ENCODE measurements around the gene PCDH18.
"Not testable (repeated sequence)": the region's sequence is repeated elsewhere in the genome, so short reads cannot be mapped to it uniquely, and the experiment has no call there.

The PCDH18 gene

GRCh38 chr4:137496267-137496666 is 36.0 kb downstream of the PCDH18 start:
- not testable (repeated sequence) for H3K4me3 ChIP-seq (ENCODE audit: low read depth, low read length); H3K4me1 ChIP-seq (ENCODE audit: control insufficient read depth, insufficient read depth, low read length)

GRCh38 chr4:137495578-137495977 is 36.7 kb downstream of the PCDH18 start:
- H3K9me3 ChIP-seq (ENCODE audit: control insufficient read depth, insufficient read depth, low read length): no peaks in the 10 kb centered on the region
- H3K4me1 ChIP-seq (ENCODE audit: control insufficient read depth, insufficient read depth, low read length): no peaks in the 10 kb centered on the region
- no peaks in the 10 kb centered on the region for H3K36me3 ChIP-seq (ENCODE audit: control insufficient read depth, insufficient read depth, low read length)
- H3K27me3 ChIP-seq (ENCODE audit: control insufficient read depth, insufficient read depth, low read length): no peaks in the 10 kb centered on the region
- H3K9ac ChIP-seq (ENCODE audit: low read depth, low read length): no peak overlapping the region
- no peak overlapping the region for H3K4me3 ChIP-seq (ENCODE audit: low read depth, low read length)

More at GRCh38 chr4:137496267-137496666, 36.0 kb downstream of the PCDH18 start:
- H3K9ac ChIP-seq (ENCODE audit: low read depth, low read length); H3K9me3 ChIP-seq (ENCODE audit: control insufficient read depth, insufficient read depth, low read length); H3K27me3 ChIP-seq (ENCODE audit: control insufficient read depth, insufficient read depth, low read length); H3K36me3 ChIP-seq (ENCODE audit: control insufficient read depth, insufficient read depth, low read length): not testable (repeated sequence)

DNA sequence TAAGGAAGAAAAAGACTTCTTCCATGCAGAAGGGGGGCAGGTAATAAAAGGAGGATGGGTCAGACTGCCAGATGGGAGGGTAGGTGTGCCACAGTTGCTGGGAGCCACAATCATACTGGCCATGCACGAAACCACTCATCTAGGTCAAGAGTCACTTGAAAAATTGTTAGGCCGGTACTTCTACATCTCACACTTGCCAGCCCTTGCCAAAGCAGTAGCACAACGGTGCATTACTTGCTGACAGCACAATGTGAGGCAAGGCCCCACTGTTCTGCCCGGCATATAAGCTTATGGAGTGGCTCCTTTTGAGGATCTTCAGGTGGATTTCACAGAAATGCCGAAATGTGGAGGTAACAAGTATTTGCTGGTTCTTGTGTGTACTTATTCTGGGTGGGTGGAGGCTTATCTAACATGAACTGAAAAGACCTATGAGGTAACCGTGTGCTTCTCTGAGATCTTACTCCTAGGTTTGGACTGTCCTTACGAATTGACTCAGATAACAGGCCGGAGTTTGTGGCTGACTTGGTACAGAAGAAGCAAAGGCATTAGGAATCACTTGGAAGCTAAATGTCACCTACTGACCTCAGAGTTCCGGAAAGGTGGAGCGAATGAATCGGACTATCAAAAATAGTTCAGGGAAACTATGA is 48.9 kb downstream of the PCDH18 start:
- H3K36me3 ChIP-seq (ENCODE audit: control insufficient read depth, insufficient read depth, low read length); H3K4me1 ChIP-seq (ENCODE audit: control insufficient read depth, insufficient read depth, low read length); H3K9me3 ChIP-seq (ENCODE audit: control insufficient read depth, insufficient read depth, low read length); H3K27me3 ChIP-seq (ENCODE audit: control insufficient read depth, insufficient read depth, low read length); H3K9ac ChIP-seq (ENCODE audit: low read depth, low read length); H3K4me3 ChIP-seq (ENCODE audit: low read depth, low read length): not testable (repeated sequence)

GRCh38 chr4:137479657-137480056 is 52.6 kb downstream of the PCDH18 start:
- H3K9me3 ChIP-seq (ENCODE audit: control insufficient read depth, insufficient read depth, low read length); H3K36me3 ChIP-seq (ENCODE audit: control insufficient read depth, insufficient read depth, low read length); H3K27me3 ChIP-seq (ENCODE audit: control insufficient read depth, insufficient read depth, low read length); H3K4me1 ChIP-seq (ENCODE audit: control insufficient read depth, insufficient read depth, low read length); H3K9ac ChIP-seq (ENCODE audit: low read depth, low read length); H3K4me3 ChIP-seq (ENCODE audit: low read depth, low read length): not testable (repeated sequence)

GRCh38 chr4:137476345-137476744 is 55.9 kb downstream of the PCDH18 start:
- no peak overlapping the region for H3K4me3 ChIP-seq (ENCODE audit: low read depth, low read length)
- H3K36me3 ChIP-seq (ENCODE audit: control insufficient read depth, insufficient read depth, low read length): no peaks in the 10 kb centered on the region
- H3K4me1 ChIP-seq (ENCODE audit: control insufficient read depth, insufficient read depth, low read length): no peaks in the 10 kb centered on the region
- no peaks in the 10 kb centered on the region for H3K9me3 ChIP-seq (ENCODE audit: control insufficient read depth, insufficient read depth, low read length)
- no peaks in the 10 kb centered on the region for H3K27me3 ChIP-seq (ENCODE audit: control insufficient read depth, insufficient read depth, low read length)
- H3K9ac ChIP-seq (ENCODE audit: low read depth, low read length): no peak overlapping the region

DNA sequence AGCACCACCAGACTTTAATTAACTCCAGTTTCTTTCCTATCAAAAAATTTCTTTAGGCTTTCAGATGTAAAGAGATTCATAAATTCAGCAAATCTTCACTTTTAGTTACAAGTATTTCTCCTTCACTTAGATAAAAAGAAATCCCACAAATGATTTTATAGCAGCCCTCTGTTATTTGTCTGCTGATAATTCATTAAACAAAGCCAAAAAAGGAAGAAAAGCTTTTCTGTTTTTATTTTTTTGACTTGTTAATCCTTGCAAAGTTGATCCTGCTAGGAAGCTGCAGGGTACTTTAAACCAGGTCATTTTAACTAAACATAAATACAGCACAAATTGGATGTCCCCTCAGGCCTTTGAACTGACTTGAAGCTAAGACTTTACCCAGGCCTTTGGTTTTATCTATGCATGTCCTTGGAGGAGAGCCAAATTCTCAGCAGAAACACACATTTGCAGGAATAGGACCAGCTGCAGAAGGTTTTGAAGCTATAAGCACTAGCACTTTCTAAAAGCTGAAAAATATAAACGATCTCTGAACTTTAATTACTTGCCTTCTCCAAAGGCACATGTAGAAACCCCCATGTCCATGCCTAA is 57.5 kb downstream of the PCDH18 start:
- Histone ChIP-seq H3K4me3 (ENCODE audit: low read depth, low read length) (no peak overlapping the region), H3K4me1 (ENCODE audit: control insufficient read depth, insufficient read depth, low read length) (no peaks in the 10 kb centered on the region), H3K36me3 (ENCODE audit: control insufficient read depth, insufficient read depth, low read length) (no peaks in the 10 kb centered on the region), H3K9ac (ENCODE audit: low read depth, low read length) (no peak overlapping the region), H3K27me3 (ENCODE audit: control insufficient read depth, insufficient read depth, low read length) (no peaks in the 10 kb centered on the region), H3K9me3 (ENCODE audit: control insufficient read depth, insufficient read depth, low read length) (no peaks in the 10 kb centered on the region)

DNA sequence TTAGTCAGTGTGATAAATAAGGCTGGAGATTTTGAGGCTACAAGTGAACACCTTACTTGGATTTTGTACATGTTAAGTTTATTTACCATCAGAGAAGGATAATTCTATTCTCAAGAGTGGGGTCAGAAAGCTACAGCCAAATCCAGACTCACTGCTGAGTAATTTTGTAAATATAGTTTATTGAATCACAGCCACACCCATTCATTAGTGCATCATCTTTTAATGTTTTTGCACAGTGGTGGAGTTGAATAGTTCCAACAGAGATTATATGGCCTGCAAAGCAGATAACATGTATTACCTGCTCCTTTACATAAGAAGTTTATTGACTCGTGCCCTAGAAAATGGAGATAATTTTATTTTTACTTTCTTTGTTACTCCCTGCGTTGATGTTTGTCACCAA is 60.4 kb downstream of the PCDH18 start:
- H3K27me3 ChIP-seq (ENCODE audit: control insufficient read depth, insufficient read depth, low read length): no peaks in the 10 kb centered on the region
- no peak overlapping the region for H3K9ac ChIP-seq (ENCODE audit: low read depth, low read length)
- no peaks in the 10 kb centered on the region for H3K36me3 ChIP-seq (ENCODE audit: control insufficient read depth, insufficient read depth, low read length)
- no peaks in the 10 kb centered on the region for H3K4me1 ChIP-seq (ENCODE audit: control insufficient read depth, insufficient read depth, low read length)
- no peak overlapping the region for H3K4me3 ChIP-seq (ENCODE audit: low read depth, low read length)
- no peaks in the 10 kb centered on the region for H3K9me3 ChIP-seq (ENCODE audit: control insufficient read depth, insufficient read depth, low read length)

- Histone ChIP-seq H3K4me3 (ENCODE audit: low read depth, low read length) (no peak overlapping the region), H3K9ac (ENCODE audit: low read depth, low read length) (no peak overlapping the region), H3K27me3 (ENCODE audit: control insufficient read depth, insufficient read depth, low read length) (no peaks in the 10 kb centered on the region), H3K9me3 (ENCODE audit: control insufficient read depth, insufficient read depth, low read length) (no peaks in the 10 kb centered on the region), H3K4me1 (ENCODE audit: control insufficient read depth, insufficient read depth, low read length) (no peaks in the 10 kb centered on the region), H3K36me3 (ENCODE audit: control insufficient read depth, insufficient read depth, low read length) (no peaks in the 10 kb centered on the region)
These were observed 60.8 kb downstream of the PCDH18 start for GRCh38 chr4:137471461-137471860.

DNA sequence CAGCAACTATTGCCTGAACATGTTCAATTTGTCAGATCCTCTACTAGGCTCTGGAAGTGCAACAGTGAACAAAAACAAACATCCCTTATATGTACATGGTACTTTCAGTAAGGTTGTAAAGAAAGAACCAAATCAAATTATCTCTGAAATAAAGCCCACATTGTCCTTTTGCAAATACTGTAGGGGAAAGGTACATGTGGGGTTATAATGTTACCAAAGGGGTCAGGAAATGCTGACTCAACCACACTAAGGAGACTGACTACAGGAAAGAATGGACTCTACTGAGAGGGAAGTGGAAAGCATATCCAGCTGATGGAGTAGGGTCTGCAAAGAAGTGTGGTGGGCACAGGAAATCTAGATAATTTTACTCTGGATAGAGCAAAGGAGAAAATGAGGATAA is 61.5 kb downstream of the PCDH18 start:
- Histone ChIP-seq H3K4me1 (ENCODE audit: control insufficient read depth, insufficient read depth, low read length) (no peaks in the 10 kb centered on the region), H3K9me3 (ENCODE audit: control insufficient read depth, insufficient read depth, low read length) (no peaks in the 10 kb centered on the region), H3K9ac (ENCODE audit: low read depth, low read length) (no peak overlapping the region), H3K27me3 (ENCODE audit: control insufficient read depth, insufficient read depth, low read length) (no peaks in the 10 kb centered on the region), H3K4me3 (ENCODE audit: low read depth, low read length) (no peak overlapping the region), H3K36me3 (ENCODE audit: control insufficient read depth, insufficient read depth, low read length) (no peaks in the 10 kb centered on the region)

All from iPS-15b (cell line).